K562 (cell line): ENCODE results near the gene AGBL1. TPM values are rescaled to one million over a fixed set of nuclear protein-coding genes. Genes with fewer than 3 reads are reported as not detected.

ENCODE experiments used
- ATAC-seq: fragments of 200-7000 bp; cut with Tn5 transposase; 3 replicates; pipeline ENCODE4 v1.9.1; 2020; ENCODE audit warnings: moderate library complexity
- BruUV-seq: library from RNA; stranded (reverse); fragments of 400-500 nt; replicated peaks from 2 replicates; lab custom pipeline; 2021; lab: Mats Ljungman, UMichigan
- CTCF ChIA-PET: fragments of 300-600 bp; formaldehyde crosslinking; extraction: SDS; loops from one replicate; lab custom pipeline; 2021; ENCODE audit warnings: low intra/inter-chr PET ratio; lab: Yijun Ruan, JAX
- POLR2A ChIA-PET: fragments of 300-600, 350-650 bp; sonication (Branson Sonifier 250); formaldehyde crosslinking; extraction: SDS; loops from one replicate; lab custom pipeline; 2021; ENCODE audit warnings: antibody characterized with exemption, inconsistent platforms; lab: Yijun Ruan, JAX
- DNase-seq, 4 experiments: peaks; one replicate each; pipeline versions ENCODE4 v3.0.0 to v3.0.0-alpha.2; 2011 to 2018; ENCODE audit warnings: low spot score in 3 of 4, mixed read lengths in 3 of 4; ENCODE audit errors: extremely low read depth in 1 of 4
- FAIRE-seq: peaks from 2 replicates; lab custom pipeline; 2011; peaks lifted over from hg19 to GRCh38; lab: Jason Lieb, UNC
- H2AFZ ChIP-seq: 2 replicates; pipeline ENCODE4 v1.6.0; 2011; ENCODE audit warnings: low read depth, low read length, control low read depth, inconsistent platforms
- H3K27ac ChIP-seq: fragments of 200-600 bp; 3 replicates; pipeline ENCODE4 v1.8.0; 2011; ENCODE audit warnings: low read depth, mild to moderate bottlenecking, control low read depth, inconsistent platforms, low read length, moderate library complexity, mixed read lengths; ENCODE audit errors: extremely low read depth
- H3K27me3 ChIP-seq, 2 experiments: fragments of 300-600 bp in 1 of 2; 2 replicates in 1 of 2; 3 replicates in 1 of 2; pipeline versions ENCODE4 v1.6.0 to v1.8.0; 2011; ENCODE audit warnings: inconsistent platforms in 2 of 2, low read length in 2 of 2, mild to moderate bottlenecking in 1 of 2, mixed read lengths in 1 of 2, moderate library complexity in 1 of 2; ENCODE audit not compliant: control insufficient read depth in 2 of 2, insufficient read depth in 2 of 2
- H3K36me3 ChIP-seq: fragments of 300-600 bp; 3 replicates; pipeline ENCODE4 v1.8.0; 2011; ENCODE audit warnings: mild to moderate bottlenecking, low read length, inconsistent platforms; ENCODE audit not compliant: control insufficient read depth, insufficient read depth
- H3K4me1 ChIP-seq, 2 experiments: fragments of 200-600 bp in 1 of 2; replicated peaks in 1 of 2; 2 replicates in 1 of 2; 3 replicates in 1 of 2; pipeline versions ENCODE4 v1.5.1 to v1.8.0; 2011; ENCODE audit warnings: inconsistent platforms in 2 of 2, low read length in 2 of 2, mild to moderate bottlenecking in 1 of 2, mixed read lengths in 1 of 2, moderate library complexity in 1 of 2; ENCODE audit not compliant: control insufficient read depth in 2 of 2, insufficient read depth in 2 of 2
- H3K4me2 ChIP-seq: 2 replicates; pipeline ENCODE4 v1.6.1; 2011; ENCODE audit warnings: low read length, control low read depth, inconsistent platforms, mixed read lengths; ENCODE audit not compliant: insufficient read depth
- H3K4me3 ChIP-seq: fragments of 200-600 bp; sonication (generic), shearing (Covaris generic); 2 replicates; pipeline ENCODE4 v1.5.1; 2016; ENCODE audit warnings: control low read depth, inconsistent platforms
- H3K79me2 ChIP-seq: fragments of 200-600 bp; 3 replicates; pipeline ENCODE4 v1.8.0; 2011; ENCODE audit warnings: low read length, inconsistent platforms; ENCODE audit not compliant: control insufficient read depth, insufficient read depth
- H3K9ac ChIP-seq, 2 experiments: 2 replicates each; pipeline versions ENCODE4 v1.6.0 to v1.6.1; 2011; ENCODE audit warnings: low read depth in 2 of 2, low read length in 2 of 2, control low read depth in 1 of 2, inconsistent platforms in 1 of 2, mild to moderate bottlenecking in 1 of 2, mixed read lengths in 1 of 2; ENCODE audit not compliant: insufficient read depth in 1 of 2
- H3K9me1 ChIP-seq: one replicate; pipeline ENCODE4 v1.6.0; 2011; ENCODE audit warnings: inconsistent platforms, mild to moderate bottlenecking, low read length, moderate library complexity; ENCODE audit not compliant: control insufficient read depth, insufficient read depth
- H3K9me3 ChIP-seq: replicated peaks from 2 replicates; pipeline ENCODE4 v1.5.1; 2011; ENCODE audit warnings: low read depth, low read length, inconsistent platforms; ENCODE audit not compliant: control insufficient read depth, insufficient read depth
- H4K20me1 ChIP-seq: replicated peaks from 2 replicates; pipeline ENCODE4 v1.6.1; 2011; ENCODE audit warnings: low read length, inconsistent platforms, mixed read lengths; ENCODE audit not compliant: control insufficient read depth, insufficient read depth
- CEBPB ChIP-seq: fragments of 450-650 bp; IDR thresholded peaks from 2 replicates; pipeline ENCODE4 v1.6.1; 2016; ENCODE audit warnings: missing genetic modification characterization, missing compliant biosample characterization
- CREM ChIP-seq: IDR thresholded peaks from 2 replicates; pipeline ENCODE4 v1.6.1; 2014; ENCODE audit warnings: antibody characterized with exemption, low read depth
- ETS2 ChIP-seq: IDR thresholded peaks from 2 replicates; pipeline ENCODE4 v1.6.1; 2016; ENCODE audit warnings: borderline replicate concordance, missing genetic modification characterization, mild to moderate bottlenecking, moderate library complexity, missing compliant biosample characterization; ENCODE audit not compliant: poor library complexity, severe bottlenecking
- FOXK1 ChIP-seq: sonication (generic); formaldehyde crosslinking; IDR thresholded peaks from 2 replicates; pipeline ENCODE4 v1.8.0; 2022; ENCODE audit warnings: missing genetic modification reagents, mild to moderate bottlenecking, borderline replicate concordance
- HNRNPUL1 ChIP-seq: fragments of 200-400 bp; formaldehyde crosslinking; IDR thresholded peaks from 2 replicates; pipeline ENCODE4 v1.6.1; 2017; ENCODE audit warnings: low read length
- POU5F1 ChIP-seq: fragments of 150-350 bp; IDR thresholded peaks from 2 replicates; pipeline ENCODE4 v1.6.1; 2014; ENCODE audit warnings: borderline replicate concordance, low read length, low read depth, mild to moderate bottlenecking; ENCODE audit not compliant: partially characterized antibody
- SMARCA5 ChIP-seq: fragments of 450-650 bp; IDR thresholded peaks from 2 replicates; pipeline ENCODE4 v1.6.1; 2016
- TSHZ1 ChIP-seq: fragments of 250-450 bp; sonication (Bioruptor Pico); IDR thresholded peaks from 2 replicates; pipeline ENCODE4 v1.4.0; 2020; ENCODE audit warnings: mild to moderate bottlenecking, moderate library complexity
- ZBTB26 ChIP-seq: fragments of 450-650 bp; formaldehyde crosslinking; IDR thresholded peaks from 2 replicates; pipeline ENCODE4 v1.4.0; 2022; ENCODE audit warnings: missing genetic modification characterization
- ZNF134 ChIP-seq: fragments of 250-450 bp; sonication (Bioruptor Pico); conservative IDR thresholded peaks from 2 replicates; pipeline ENCODE4 v1.4.0; 2020
- ZNF583 ChIP-seq: fragments of 250-450 bp; sonication (Bioruptor Pico); IDR thresholded peaks from 2 replicates; pipeline ENCODE4 v1.4.0; 2020
- ZNF79 ChIP-seq: fragments of 250-450 bp; sonication (Bioruptor Pico); IDR thresholded peaks from 2 replicates; pipeline ENCODE4 v1.4.0; 2020; ENCODE audit warnings: low read depth, mild to moderate bottlenecking, moderate library complexity
- WGBS: fragments of 100-300 bp; shearing (Covaris generic); methylation state at CpG from one replicate; pipeline ENCODE4 v1.1.6; 2016; ENCODE audit warnings: low coverage, mixed read lengths; ENCODE audit not compliant: insufficient coverage; ENCODE audit errors: missing lambda C conversion rate; 5-methylcytosine and 5-hydroxymethylcytosine counted together
- in situ Hi-C: fragments of 300-500 bp; cut with MboI; formaldehyde crosslinking; loops from 4 replicates; pipeline ENCODE4 v1.15.0; 2018; ENCODE audit warnings: inconsistent platforms, mixed read lengths
- intact Hi-C: fragments of 100-400 bp; cut with micrococcal nuclease; formaldehyde crosslinking; loops from 2 replicates; pipeline ENCODE4 v1.14.2; 2022
- polyA plus RNA-seq, 8 experiments: library from polyadenylated mRNA; depleted of rRNA in 4 of 8; stranded (reverse) in 5 of 8; unstranded in 3 of 8; fragments of >200 nt; fragmentation: Nextera tagmentation in 2 of 8; fragmentation: Illumina TruSeq in 1 of 8; extraction: Ambion mirVana in 2 of 8; extraction: Trizol in 1 of 8; gene quantifications; 2 replicates each; pipeline versions ENCODE4 v1.2.1 to v1.2.3, GENCODE V29; 2011 to 2014; ENCODE audit warnings: inconsistent platforms in 1 of 8, missing spikeins in 1 of 8
- total RNA-seq, 7 experiments: library from RNA; depleted of rRNA in 6 of 7; stranded (reverse); fragments of >200 nt in 6 of 7; fragmentation: Illumina TruSeq in 2 of 7; extraction: Trizol in 2 of 7; gene quantifications; 2 replicates each; pipeline versions ENCODE4 v1.2.1 to v1.2.3, GENCODE V29; 2011 to 2021; ENCODE audit warnings: low replicate concordance in 1 of 7

Gene AGBL1
- total and polyA plus RNA-seq, 9 of the 15 experiments (the other 6 are each of a cell fraction or from before 2014, with no cell fraction given): not detected

- Histone ChIP-seq H3K9me3 (no peaks in the 10 kb centered on the region), H3K9me1 (no peaks in the 10 kb centered on the region), H3K4me3 (no peak overlapping the region), H4K20me1 (no peaks in the 10 kb centered on the region), H3K27me3 (no peaks in the 10 kb centered on the region), H3K4me2 (no peak overlapping the region), H3K79me2 (no peaks in the 10 kb centered on the region), H3K4me1 (no peaks in the 10 kb centered on the region), H3K9ac (no peak overlapping the region), H2AFZ (no peak overlapping the region), H3K27ac (no peak overlapping the region), H3K36me3 (no peaks in the 10 kb centered on the region)
- no peak for FAIRE-seq
- ATAC-seq: no peak
- no peak for DNase-seq
- ChIA-PET POLR2A (no interaction called here), CTCF (no interaction called here)
- whole genome bisulfite sequencing: 3% methylated on average over 2 of the region's 2 CpGs
- in situ Hi-C loops (no loop called here), intact Hi-C loops (no loop called here)
- TF ChIP-seq POU5F1: no peak
- no peak for TF ChIP-seq ZNF583
- no peak for TF ChIP-seq CREM
- no peak for TF ChIP-seq SMARCA5
- no peak for TF ChIP-seq ZBTB26
- no peak for TF ChIP-seq ZNF79 (CRISPR knock-in tag)
- TF ChIP-seq ZNF134: no peak
- TF ChIP-seq TSHZ1: no peak
- no peak for TF ChIP-seq FOXK1 (CRISPR knock-in tag)
- no peak for TF ChIP-seq ETS2 (tag)
- TF ChIP-seq HNRNPUL1: no peak
- TF ChIP-seq CEBPB (tag): no peak
- BruUV-seq: no TSS peak
These were observed 99.2 kb downstream of the AGBL1 start for GRCh38 chr15:86178845-86179244.
